ENCODE data around the gene TTC21A. TPM values are rescaled to one million over a fixed set of nuclear protein-coding genes. Genes with fewer than 3 reads are reported as not detected.

Gene TTC21A
- total and polyA plus RNA-seq, 2 donors (not counting 1 experiment from before 2014, with no cell fraction given): 1.6 to 2.1 TPM

- Histone ChIP-seq H3K4me3 (replicated peaks in 1 of 4; ENCODE audit: control extremely low read depth in 1 of 4, insufficient read depth in 1 of 4, low read depth in 3 of 4, low read length in 4 of 4) (no peak overlapping the region), H3K79me2 (ENCODE audit: control insufficient read depth, insufficient read depth, low read length) (peaks cover 2% of the 10 kb centered on the region), H3K9me3 (ENCODE audit: control insufficient read depth, insufficient read depth, low read depth, low read length) (no peaks in the 10 kb centered on the region), H3K27me3 (ENCODE audit: control insufficient read depth, insufficient read depth, low read length) (no peaks in the 10 kb centered on the region), H2AFZ (ENCODE audit: low read length) (no peak overlapping the region), H3K4me1 (ENCODE audit: control insufficient read depth, extremely low read depth, insufficient read depth, low read length) (no peaks in the 10 kb centered on the region), H3K9ac (ENCODE audit: insufficient read depth, low read length) (no peak overlapping the region), H3K4me2 (ENCODE audit: extremely low read depth, insufficient read depth, low read length) (no peak overlapping the region), H4K20me1 (ENCODE audit: control insufficient read depth, extremely low read depth, insufficient read depth, low read length) (no peaks in the 10 kb centered on the region), H3K27ac (ENCODE audit: insufficient read depth, low read length) (no peak overlapping the region), H3K36me3 (ENCODE audit: control insufficient read depth, insufficient read depth, low read length) (no peaks in the 10 kb centered on the region)
- DNase-seq (ENCODE audit: low read depth in 2 of 2): no peak
- TF ChIP-seq CTCF (conservative IDR thresholded peaks at IDR 0.05 in 1 of 2, IDR thresholded peaks at IDR 0.05 in 1 of 2; ENCODE audit: low read depth in 1 of 2, low read length in 2 of 2): no peak
- no peak for TF ChIP-seq EZH2 (IDR thresholded peaks at IDR 0.05; ENCODE audit: low read length, missing control alignments)
Observed at GRCh38 chr3:39063143-39063542, 44.3 kb upstream of the TTC21A start.

- no peak overlapping the region for H3K4me3 ChIP-seq (replicated peaks in 1 of 4; ENCODE audit: control extremely low read depth in 1 of 4, insufficient read depth in 1 of 4, low read depth in 3 of 4, low read length in 4 of 4)
- H3K36me3 ChIP-seq (ENCODE audit: control insufficient read depth, insufficient read depth, low read length): no peaks in the 10 kb centered on the region
- no peak overlapping the region for H3K4me2 ChIP-seq (ENCODE audit: extremely low read depth, insufficient read depth, low read length)
- no peaks in the 10 kb centered on the region for H3K79me2 ChIP-seq (ENCODE audit: control insufficient read depth, insufficient read depth, low read length)
- no peaks in the 10 kb centered on the region for H3K9me3 ChIP-seq (ENCODE audit: control insufficient read depth, insufficient read depth, low read depth, low read length)
- H3K4me1 ChIP-seq (ENCODE audit: control insufficient read depth, extremely low read depth, insufficient read depth, low read length): no peaks in the 10 kb centered on the region
- H3K27ac ChIP-seq (ENCODE audit: insufficient read depth, low read length): no peak overlapping the region
- no peaks in the 10 kb centered on the region for H4K20me1 ChIP-seq (ENCODE audit: control insufficient read depth, extremely low read depth, insufficient read depth, low read length)
- peak in 1 of 2 donors; percentile 86 for DNase-seq (ENCODE audit: low read depth in 2 of 2)
- H3K27me3 ChIP-seq (ENCODE audit: control insufficient read depth, insufficient read depth, low read length): no peaks in the 10 kb centered on the region
- no peak overlapping the region for H2AFZ ChIP-seq (ENCODE audit: low read length)
- TF ChIP-seq CTCF (conservative IDR thresholded peaks at IDR 0.05 in 1 of 2, IDR thresholded peaks at IDR 0.05 in 1 of 2; ENCODE audit: low read depth in 1 of 2, low read length in 2 of 2) (no peak), EZH2 (IDR thresholded peaks at IDR 0.05; ENCODE audit: low read length, missing control alignments) (no peak)
- no peak overlapping the region for H3K9ac ChIP-seq (ENCODE audit: insufficient read depth, low read length)
Observed at GRCh38 chr3:39064646-39065045, 42.8 kb upstream of the TTC21A start.

- no peaks in the 10 kb centered on the region for H3K36me3 ChIP-seq (ENCODE audit: control insufficient read depth, insufficient read depth, low read length)
- no peaks in the 10 kb centered on the region for H3K4me1 ChIP-seq (ENCODE audit: control insufficient read depth, extremely low read depth, insufficient read depth, low read length)
- no peak overlapping the region for H3K4me2 ChIP-seq (ENCODE audit: extremely low read depth, insufficient read depth, low read length)
- TF ChIP-seq CTCF (conservative IDR thresholded peaks at IDR 0.05 in 1 of 2, IDR thresholded peaks at IDR 0.05 in 1 of 2; ENCODE audit: low read depth in 1 of 2, low read length in 2 of 2) (peak; percentile 51 to 55), EZH2 (IDR thresholded peaks at IDR 0.05; ENCODE audit: low read length, missing control alignments) (no peak)
- H3K4me3 ChIP-seq (replicated peaks in 1 of 4; ENCODE audit: control extremely low read depth in 1 of 4, insufficient read depth in 1 of 4, low read depth in 3 of 4, low read length in 4 of 4): no peak overlapping the region
- H3K79me2 ChIP-seq (ENCODE audit: control insufficient read depth, insufficient read depth, low read length): no peaks in the 10 kb centered on the region
- no peaks in the 10 kb centered on the region for H3K27me3 ChIP-seq (ENCODE audit: control insufficient read depth, insufficient read depth, low read length)
- no peaks in the 10 kb centered on the region for H3K9me3 ChIP-seq (ENCODE audit: control insufficient read depth, insufficient read depth, low read depth, low read length)
- H3K27ac ChIP-seq (ENCODE audit: insufficient read depth, low read length): no peak overlapping the region
- DNase-seq (ENCODE audit: low read depth in 2 of 2): peak; percentile 13 to 68
- H2AFZ ChIP-seq (ENCODE audit: low read length): no peak overlapping the region
- H3K9ac ChIP-seq (ENCODE audit: insufficient read depth, low read length): no peak overlapping the region
- no peaks in the 10 kb centered on the region for H4K20me1 ChIP-seq (ENCODE audit: control insufficient read depth, extremely low read depth, insufficient read depth, low read length)
Observed at GRCh38 chr3:39065197-39065596, 42.3 kb upstream of the TTC21A start.

Data from fibroblast of lung (primary cell).